Ovary (tissue), 9 donors: ENCODE data around the gene TMEM69. TPM values are rescaled to one million over a fixed set of nuclear protein-coding genes. Genes with fewer than 3 reads are reported as not detected.

ENCODE experiments used
- DNase-seq, 5 donors: peaks; one replicate each; pipeline ENCODE4 v3.0.0-alpha.2; 2019 to 2020
- H3K27ac ChIP-seq, 2 donors: fragments of 200-600 bp; one replicate each; pipeline versions ENCODE4 v1.5.1 to v1.8.0; 2019 to 2022
- H3K27me3 ChIP-seq: fragments of 200-600 bp; one replicate; pipeline ENCODE4 v1.8.0; 2022
- H3K36me3 ChIP-seq: fragments of 200-600 bp; sonication (generic); one replicate; pipeline ENCODE4 v1.5.1; 2019
- H3K4me1 ChIP-seq: one replicate; pipeline ENCODE4 v1.8.1; 2013; ENCODE audit warnings: mild to moderate bottlenecking, moderate library complexity; ENCODE audit not compliant: insufficient read depth
- H3K4me3 ChIP-seq: fragments of 200-600 bp; sonication (generic); one replicate; pipeline ENCODE4 v1.5.1; 2017
- H3K9me3 ChIP-seq, 2 donors: fragments of 200-600 bp in 1 of 2; sonication (generic) in 1 of 2; one replicate each; pipeline versions ENCODE4 v1.5.1 to v1.8.1; 2013 to 2019; ENCODE audit warnings: mild to moderate bottlenecking in 1 of 2, moderate library complexity in 1 of 2
- CTCF ChIP-seq, 3 donors: fragments of 450-650 bp in 2 of 3; fragments of 200-600 bp in 1 of 3; IDR thresholded peaks; one replicate each; pipeline versions ENCODE4 v1.5.1 to v1.8.0; 2016 to 2022; ENCODE audit warnings: antibody characterized with exemption in 3 of 3, mild to moderate bottlenecking in 1 of 3
- EP300 ChIP-seq: sonication (generic); formaldehyde crosslinking; IDR thresholded peaks from one replicate; pipeline ENCODE4 v1.6.1; 2017; ENCODE audit warnings: antibody characterized with exemption
- POLR2A ChIP-seq: fragments of 450-650 bp; IDR thresholded peaks from one replicate; pipeline ENCODE4 v1.6.1; 2017; ENCODE audit warnings: antibody characterized with exemption, mild to moderate bottlenecking, moderate library complexity
- WGBS, 3 donors: extraction: QIAGEN DNeasy Blood & Tissue Kit in 1 of 3; methylation state at CpG; one replicate each; pipeline versions ENCODE4 v1.1.5 to v1.1.7; 2013 to 2017; 5-methylcytosine and 5-hydroxymethylcytosine counted together
- intact Hi-C, 4 donors: fragments of 100-400 bp; cut with DNase I; formaldehyde crosslinking; loops; one replicate each; pipeline versions ENCODE4 v1.11.0 to v1.15.1; 2022 to 2023
- polyA plus RNA-seq, 2 donors: library from polyadenylated mRNA; stranded (reverse); fragments of 200-250 nt in 1 of 2; fragments of 350-450 nt in 1 of 2; fragmentation: Illumina TruSeq in 1 of 2; extraction: RNeasy Lipid Tissue Mini Kit (QIAGEN cat#74804) in 1 of 2; gene quantifications; one replicate each; pipeline ENCODE4 v1.2.3, GENCODE V29; 2013 to 2014
- total RNA-seq, 7 donors: library from RNA; depleted of rRNA in 2 of 7; stranded (reverse); fragments of >200 nt in 2 of 7; fragmentation: NEBNext Ultra II Directional in 3 of 7; extraction: Animal tissue kit (Norgen Biotek cat#: 25700) in 3 of 7; gene quantifications; one replicate each; pipeline versions ENCODE4 v1.1.0 to v1.2.4, GENCODE V29; 2016 to 2023
- donor health status: DM: no; HTN: no; CAD: no; lungs with moderate emphysema.
- donor health status: DM: no; HTN: no; CAD: no.
- donor health status: Bipolar disorder and iron deficiency.
- donor health status: DM: yes; HTN: yes; CAD: no.
- donor health status: DM: no; HTN: no; CAD: no.
- donor health status: DM: yes; HTN: yes; CAD: no.

The TMEM69 gene
- total and polyA plus RNA-seq, 9 donors, result 16.1 to 35.5 (median 19.4) TPM

DNA sequence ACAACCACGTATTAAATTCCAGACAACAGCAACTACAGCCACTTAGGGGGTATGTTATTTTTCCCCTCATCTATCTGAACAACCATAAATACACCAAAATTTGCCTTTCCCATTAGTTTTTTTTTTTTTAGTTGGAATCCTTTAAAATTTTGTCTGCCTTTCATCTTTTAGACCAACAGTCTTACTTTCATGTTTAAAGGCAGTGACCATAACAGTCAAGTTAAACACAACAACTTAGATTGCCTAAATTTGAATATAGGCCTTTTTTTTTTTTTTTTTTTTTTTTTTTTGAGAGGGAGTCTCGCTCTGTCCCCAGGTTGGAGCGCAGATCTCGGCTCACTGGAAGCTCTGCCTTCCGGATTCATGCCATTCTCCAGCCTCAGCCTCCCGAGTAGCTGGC, 5.0 kb upstream of the TMEM69 start:
- WGBS, 3 donors, result 87 to 91% (median 90%) methylated on average over 6 of the region's 6 CpGs
- no peaks in the 10 kb centered on the region for H3K27me3 ChIP-seq

GRCh38 chr1:45684402-45684801, 3.6 kb upstream of the TMEM69 start:
- TF ChIP-seq CTCF (IDR thresholded peaks at IDR 0.05) (no peak), POLR2A (no peak), EP300 (no peak)
- no peaks in the 10 kb centered on the region for H3K27me3 ChIP-seq
- WGBS, 3 donors, result 33 to 40% (median 37%) methylated on average over 2 of the region's 2 CpGs
- H3K4me3 ChIP-seq, result no peak overlapping the region
- H3K4me1 ChIP-seq, result peaks cover 5% of the 10 kb centered on the region
- intact Hi-C loops, result no loop called here
- no peak overlapping the region for H3K27ac ChIP-seq
- H3K9me3 ChIP-seq, result no peaks in the 10 kb centered on the region
- no peaks in the 10 kb centered on the region for H3K36me3 ChIP-seq
- DNase-seq, result no peak

More for the DNA sequence above, 5.0 kb upstream of the TMEM69 start:
- DNase-seq, result no peak
- H3K4me3 ChIP-seq, result no peak overlapping the region
- TF ChIP-seq EP300, result no peak
- TF ChIP-seq CTCF (IDR thresholded peaks at IDR 0.05), result no peak
- TF ChIP-seq POLR2A, result no peak
- H3K36me3 ChIP-seq, result no peaks in the 10 kb centered on the region
- H3K4me1 ChIP-seq, result peaks cover 8% of the 10 kb centered on the region
- intact Hi-C loops, result no loop called here
- H3K9me3 ChIP-seq, result no peaks in the 10 kb centered on the region
- H3K27ac ChIP-seq, result no peak overlapping the region

GRCh38 chr1:45685308-45686014, 2.5 kb upstream of the TMEM69 start:
- intact Hi-C loops, result loop anchor here in 1 of 4 donors (5.0 kb wide), 1 partner anchor 103 kb away; the partner anchor contains the start of gene NASP
- Histone ChIP-seq H3K27me3 (no peaks in the 10 kb centered on the region), H3K9me3 (no peaks in the 10 kb centered on the region), H3K4me3 (peak overlapping the region; percentile 98), H3K36me3 (no peaks in the 10 kb centered on the region), H3K27ac (peak overlapping the region in 1 of 2 donors; percentile 96), H3K4me1 (peaks cover 4% of the 10 kb centered on the region)
- WGBS, 3 donors, result 0 to 1% (median 0%) methylated on average over 13 of the region's 13 CpGs
- TF ChIP-seq EP300 (no peak), CTCF (IDR thresholded peaks at IDR 0.05) (no peak), POLR2A (no peak)
- DNase-seq, result no peak

DNA sequence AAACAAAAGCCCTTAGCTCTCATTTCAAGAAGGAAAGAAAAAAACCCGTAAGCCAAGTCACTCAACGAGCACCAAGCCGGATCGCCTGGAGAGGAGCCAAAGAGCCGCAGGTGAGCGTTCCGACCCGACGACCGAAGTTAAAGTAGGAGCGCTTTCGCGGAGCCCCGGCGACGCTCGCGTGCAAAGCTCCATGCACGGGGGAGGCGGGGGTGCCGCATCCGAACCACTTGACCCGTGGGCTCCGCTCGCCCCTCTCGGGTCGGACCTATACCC, 2.0 kb upstream of the TMEM69 start:
- Histone ChIP-seq H3K9me3 (no peaks in the 10 kb centered on the region), H3K27ac (peak overlapping the region; percentile 60 to 96), H3K4me1 (peaks cover 4% of the 10 kb centered on the region), H3K27me3 (no peaks in the 10 kb centered on the region), H3K36me3 (no peaks in the 10 kb centered on the region), H3K4me3 (peak overlapping the region; percentile 98)
- WGBS, 3 donors, result 0% methylated on average over 27 of the region's 27 CpGs
- DNase-seq, result peak; percentile 69 to 81 (median 76)
- intact Hi-C loops, result loop anchor here in 1 of 4 donors (5.0 kb wide), 1 partner anchor 104 kb away; the partner anchor contains the start of gene NASP
- TF ChIP-seq EP300, result no peak
- no peak for TF ChIP-seq CTCF (IDR thresholded peaks at IDR 0.05)
- no peak for TF ChIP-seq POLR2A
